HepG2 (cell line): ENCODE results near the gene SEC11A. TPM values are rescaled to one million over a fixed set of nuclear protein-coding genes. Genes with fewer than 3 reads are reported as not detected.

ENCODE experiments used
- ATAC-seq: fragments of 200-7000 bp; cut with Tn5 transposase; 3 replicates; pipeline ENCODE4 v1.9.1; 2020; ENCODE audit warnings: mild to moderate bottlenecking, moderate library complexity
- BruUV-seq: library from RNA; stranded (reverse); fragments of 400-500 nt; replicated peaks from 2 replicates; lab custom pipeline; 2021; lab: Mats Ljungman, UMichigan
- CTCF ChIA-PET: fragments of 300-600 bp; formaldehyde crosslinking; extraction: SDS; loops from one replicate; lab custom pipeline; 2021; ENCODE audit warnings: low total read pairs, inconsistent platforms, low intra/inter-chr PET ratio; lab: Yijun Ruan, JAX
- POLR2A ChIA-PET: fragments of 350-600 bp; sonication (Branson Sonifier 250); formaldehyde crosslinking; loops from one replicate; lab custom pipeline; 2020; ENCODE audit warnings: antibody characterized with exemption, inconsistent platforms; lab: Yijun Ruan, JAX
- DNase-seq: peaks from one replicate; pipeline ENCODE4 v3.0.0-alpha.2; 2015; ENCODE audit warnings: low spot score
- FAIRE-seq: peaks from 3 replicates; lab custom pipeline; 2011; peaks lifted over from hg19 to GRCh38; lab: Jason Lieb, UNC
- H2AFZ ChIP-seq: one replicate; pipeline ENCODE4 v1.6.1; 2011; ENCODE audit warnings: low read length, inconsistent platforms
- H3K27ac ChIP-seq: fragments of 300-600 bp; 3 replicates; pipeline ENCODE4 v1.8.0; 2011; ENCODE audit warnings: mixed run types, mild to moderate bottlenecking, mixed read lengths, low read length, inconsistent platforms; ENCODE audit not compliant: insufficient read depth; ENCODE audit errors: extremely low read length
- H3K27me3 ChIP-seq, 2 experiments: fragments of 200-600 bp in 1 of 2; 2 replicates in 1 of 2; 3 replicates in 1 of 2; pipeline versions ENCODE4 v1.6.0 to v1.8.0; 2011; ENCODE audit warnings: low read length in 2 of 2, mild to moderate bottlenecking in 2 of 2, moderate library complexity in 2 of 2, inconsistent platforms in 1 of 2; ENCODE audit not compliant: insufficient read depth in 2 of 2, control insufficient read depth in 1 of 2
- H3K36me3 ChIP-seq, 2 experiments: fragments of 200-600 bp in 1 of 2; replicated peaks in 1 of 2; 2 replicates in 1 of 2; 3 replicates in 1 of 2; pipeline versions ENCODE4 v1.5.1 to v1.8.0; 2011; ENCODE audit warnings: low read length in 2 of 2, inconsistent platforms in 1 of 2; ENCODE audit not compliant: insufficient read depth in 2 of 2, control insufficient read depth in 1 of 2
- H3K4me1 ChIP-seq: 2 replicates; pipeline ENCODE4 v1.5.1; 2012; ENCODE audit warnings: low read length, inconsistent platforms; ENCODE audit not compliant: insufficient read depth
- H3K4me2 ChIP-seq: 2 replicates; pipeline ENCODE4 v1.6.0; 2011; ENCODE audit warnings: low read depth, low read length, inconsistent platforms
- H3K4me3 ChIP-seq, 3 experiments: fragments of 200-600 bp in 1 of 3; sonication (generic), shearing (Covaris generic) in 1 of 3; replicated peaks in 1 of 3; 2 replicates each; pipeline ENCODE4 v1.5.1; 2011 to 2016; ENCODE audit warnings: low read length in 3 of 3, inconsistent platforms in 2 of 3, low read depth in 2 of 3, mild to moderate bottlenecking in 2 of 3, control low read depth in 1 of 3, mixed read lengths in 1 of 3; ENCODE audit not compliant: insufficient read depth in 1 of 3
- H3K79me2 ChIP-seq: one replicate; pipeline ENCODE4 v1.6.1; 2011; ENCODE audit warnings: low read length, inconsistent platforms; ENCODE audit not compliant: insufficient read depth
- H3K9ac ChIP-seq: 2 replicates; pipeline ENCODE4 v1.6.0; 2011; ENCODE audit warnings: mild to moderate bottlenecking, low read depth, low read length, inconsistent platforms; ENCODE audit not compliant: insufficient read depth
- H3K9me3 ChIP-seq: 2 replicates; pipeline ENCODE4 v1.5.1; 2012; ENCODE audit warnings: mild to moderate bottlenecking, low read length
- H4K20me1 ChIP-seq: 2 replicates; pipeline ENCODE4 v1.6.0; 2011; ENCODE audit warnings: inconsistent platforms, mild to moderate bottlenecking, low read length, moderate library complexity; ENCODE audit not compliant: insufficient read depth
- AKAP8 ChIP-seq: sonication (generic); formaldehyde crosslinking; IDR thresholded peaks from 2 replicates; pipeline ENCODE4 v1.5.1; 2020; ENCODE audit warnings: mild to moderate bottlenecking, missing genetic modification reagents
- DMTF1 ChIP-seq: sonication (generic); formaldehyde crosslinking; IDR thresholded peaks from 2 replicates; pipeline ENCODE4 v1.4.0; 2020; ENCODE audit warnings: mild to moderate bottlenecking, missing genetic modification reagents
- DPF2 ChIP-seq: sonication (generic); formaldehyde crosslinking; IDR thresholded peaks from 2 replicates; pipeline ENCODE4 v1.4.0; 2020; ENCODE audit warnings: mild to moderate bottlenecking, low read depth, missing genetic modification reagents, borderline replicate concordance
- GABPA ChIP-seq, 2 experiments: IDR thresholded peaks; 2 replicates each; pipeline ENCODE4 v1.6.1; 2011 to 2016; ENCODE audit warnings: low read depth in 2 of 2, low read length in 1 of 2, missing biosample characterization in 1 of 2, missing genetic modification characterization in 1 of 2
- HINFP ChIP-seq: sonication (generic); formaldehyde crosslinking; IDR thresholded peaks from 2 replicates; pipeline ENCODE4 v1.4.0; 2020; ENCODE audit warnings: low read depth, mild to moderate bottlenecking, missing genetic modification reagents
- HOXA7 ChIP-seq: sonication (generic); formaldehyde crosslinking; IDR thresholded peaks from 2 replicates; pipeline ENCODE4 v1.8.1; 2022; ENCODE audit warnings: mild to moderate bottlenecking, missing genetic modification reagents, moderate library complexity
- KLF12 ChIP-seq: sonication (generic); formaldehyde crosslinking; IDR thresholded peaks from 2 replicates; pipeline ENCODE4 v1.4.0; 2020; ENCODE audit warnings: missing genetic modification reagents, borderline replicate concordance
- SMAD3 ChIP-seq: sonication (generic); formaldehyde crosslinking; IDR thresholded peaks from 2 replicates; pipeline ENCODE4 v1.4.0; 2020; ENCODE audit warnings: missing genetic modification reagents
- THAP9 ChIP-seq: sonication (generic); formaldehyde crosslinking; IDR thresholded peaks from 2 replicates; pipeline ENCODE4; 2020; ENCODE audit warnings: missing genetic modification reagents, mild to moderate bottlenecking, borderline replicate concordance
- ZC3H4 ChIP-seq: sonication (generic); formaldehyde crosslinking; IDR thresholded peaks from 2 replicates; pipeline ENCODE4 v1.4.0; 2020; ENCODE audit warnings: missing genetic modification reagents, borderline replicate concordance
- ZNF816 ChIP-seq: sonication (generic); formaldehyde crosslinking; IDR thresholded peaks from 2 replicates; pipeline ENCODE4 v1.8.0; 2022; ENCODE audit warnings: missing genetic modification reagents, mild to moderate bottlenecking, borderline replicate concordance
- WGBS: methylation state at CpG from one replicate; pipeline ENCODE4 v1.1.6; 2017; ENCODE audit warnings: low lambda C conversion rate; 5-methylcytosine and 5-hydroxymethylcytosine counted together
- in situ Hi-C: cut with HindIII; loops from 2 replicates; pipeline ENCODE4 v1.10.0; 2017; ENCODE audit warnings: low pct_unique_long_range_greater_than_20kb; ENCODE audit not compliant: extremely low pct_ligation_motif_present
- intact Hi-C: fragments of 100-400 bp; cut with micrococcal nuclease; formaldehyde crosslinking; loops from one replicate; pipeline ENCODE4 v1.10.0; 2022; ENCODE audit not compliant: unreplicated experiment
- polyA plus RNA-seq, 8 experiments: library from polyadenylated mRNA; depleted of rRNA in 3 of 8; stranded (reverse) in 7 of 8; unstranded in 1 of 8; fragments of >200 nt; fragmentation: Illumina TruSeq in 4 of 8; extraction: Trizol in 4 of 8; gene quantifications; 2 replicates each; pipeline versions ENCODE4 v1.2.1 to v1.2.3, GENCODE V29; 2011 to 2016; ENCODE audit warnings: low read depth in 4 of 8, missing spikeins in 1 of 8, mixed read lengths in 1 of 8; ENCODE audit not compliant: insufficient read depth in 1 of 8
- total RNA-seq, 5 experiments: library from RNA; depleted of rRNA; stranded (reverse); fragments of >200 nt; fragmentation: Illumina TruSeq; extraction: Trizol; gene quantifications; 2 replicates each; pipeline ENCODE4 v1.2.3, GENCODE V29; 2016; ENCODE audit warnings: low read depth in 1 of 5
- TF ChIP-seq, protein P1 (sequence below): sonication (generic); formaldehyde crosslinking; IDR thresholded peaks from 2 replicates; pipeline ENCODE4 v1.8.0; 2022; ENCODE audit warnings: missing genetic modification reagents, mild to moderate bottlenecking, moderate library complexity, borderline replicate concordance

Gene SEC11A
- total and polyA plus RNA-seq, 2 of the 13 experiments (the other 11 are each of a cell fraction or from before 2014, with no cell fraction given) = 141 to 230 TPM

DNA sequence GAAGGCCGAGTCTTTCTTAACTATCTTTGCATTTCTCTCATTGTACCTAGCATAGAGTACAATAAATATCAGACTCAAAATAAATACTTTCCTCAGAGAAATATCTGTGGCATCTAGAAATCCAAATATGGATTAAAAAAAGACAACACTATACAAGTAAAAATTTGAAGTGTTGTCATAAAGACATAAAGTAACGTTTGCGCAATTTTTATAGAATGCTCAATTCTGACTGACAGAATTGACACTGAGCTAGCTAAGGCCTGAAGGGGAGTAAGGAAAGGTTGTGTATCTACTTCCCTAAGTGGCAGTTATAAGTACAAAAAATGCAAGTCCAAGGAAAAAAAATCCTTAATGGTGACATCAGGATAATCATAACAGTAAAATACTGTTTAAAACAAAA lies 1.1 kb downstream of the SEC11A start:
- no peaks in the 10 kb centered on the region; a peak in 1 of 5 replicates for H3K27me3 ChIP-seq
- H3K79me2 ChIP-seq = peaks cover 52% of the 10 kb centered on the region
- CTCF ChIA-PET = no interaction called here
- no peak overlapping the region for H2AFZ ChIP-seq
- H3K4me1 ChIP-seq = peaks cover 26% of the 10 kb centered on the region
- H3K36me3 ChIP-seq = peaks cover 4 to 10% of the 10 kb centered on the region in 2 experiments; a peak in 3 of 5 replicates
- peak overlapping the region; percentile 72 to 89 (median 84) for H3K4me3 ChIP-seq
- intact Hi-C loops = loop anchor here (5.0 kb wide), 1 partner anchor 58 kb away; the partner anchor contains the start of gene NMB
- peak overlapping the region; percentile 85 for H3K4me2 ChIP-seq
- no peaks in the 10 kb centered on the region for H3K9me3 ChIP-seq
- 7% methylated on average over 3 of the region's 3 CpGs for WGBS
- no TSS peak for BruUV-seq
- ATAC-seq = no peak
- peaks cover 15% of the 10 kb centered on the region for H4K20me1 ChIP-seq
- H3K27ac ChIP-seq = peak overlapping the region; percentile 90
- no peak for DNase-seq
- FAIRE-seq = no peak
- in situ Hi-C loops = no loop called here
- H3K9ac ChIP-seq = peak overlapping the region; percentile 92
- POLR2A ChIA-PET = interaction anchor here (0.8 to 2.9 kb wide), 4 partner anchors 20 to 144 kb away, joined by 3 to 31 read pairs (median 12); no protein-coding TSS in a partner anchor
- TF ChIP-seq KLF12 (CRISPR knock-in tag) = no peak
- TF ChIP-seq, protein P1, sequence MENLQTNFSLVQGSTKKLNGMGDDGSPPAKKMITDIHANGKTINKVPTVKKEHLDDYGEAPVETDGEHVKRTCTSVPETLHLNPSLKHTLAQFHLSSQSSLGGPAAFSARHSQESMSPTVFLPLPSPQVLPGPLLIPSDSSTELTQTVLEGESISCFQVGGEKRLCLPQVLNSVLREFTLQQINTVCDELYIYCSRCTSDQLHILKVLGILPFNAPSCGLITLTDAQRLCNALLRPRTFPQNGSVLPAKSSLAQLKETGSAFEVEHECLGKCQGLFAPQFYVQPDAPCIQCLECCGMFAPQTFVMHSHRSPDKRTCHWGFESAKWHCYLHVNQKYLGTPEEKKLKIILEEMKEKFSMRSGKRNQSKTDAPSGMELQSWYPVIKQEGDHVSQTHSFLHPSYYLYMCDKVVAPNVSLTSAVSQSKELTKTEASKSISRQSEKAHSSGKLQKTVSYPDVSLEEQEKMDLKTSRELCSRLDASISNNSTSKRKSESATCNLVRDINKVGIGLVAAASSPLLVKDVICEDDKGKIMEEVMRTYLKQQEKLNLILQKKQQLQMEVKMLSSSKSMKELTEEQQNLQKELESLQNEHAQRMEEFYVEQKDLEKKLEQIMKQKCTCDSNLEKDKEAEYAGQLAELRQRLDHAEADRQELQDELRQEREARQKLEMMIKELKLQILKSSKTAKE (CRISPR knock-in tag) = no peak
- TF ChIP-seq ZNF816 (CRISPR knock-in tag) = no peak
- no peak for TF ChIP-seq HINFP
- TF ChIP-seq DMTF1 = no peak
- TF ChIP-seq ZC3H4 (CRISPR knock-in tag) = no peak
- TF ChIP-seq HOXA7 (CRISPR knock-in tag) = no peak
- no peak for TF ChIP-seq GABPA (IDR thresholded peaks at IDR 0.05; ENCODE audit: low read depth, low read length)
- no peak for TF ChIP-seq GABPA (CRISPR knock-in tag; IDR thresholded peaks at IDR 0.05; ENCODE audit: low read depth)
- no peak for TF ChIP-seq AKAP8
- TF ChIP-seq THAP9 = no peak
- no peak for TF ChIP-seq SMAD3
- TF ChIP-seq DPF2 (CRISPR knock-in tag) = no peak
